DOHH2 (cell line): ENCODE measurements around the gene GAB2.

Experiments
- H3F3A ChIP-seq: fragments of 200-600 bp; sonication (generic), shearing (Covaris generic); 2 replicates; pipeline ENCODE4 v1.6.0; 2016; ENCODE audit warnings: antibody characterized with exemption, mild to moderate bottlenecking; ENCODE audit not compliant: control insufficient read depth, insufficient read depth
- H3K27ac ChIP-seq: fragments of 200-600 bp; sonication (generic); 2 replicates; pipeline ENCODE4 v1.5.1; 2014; ENCODE audit warnings: low read depth, mild to moderate bottlenecking, low read length, moderate library complexity
- H3K27me3 ChIP-seq: fragments of 200-600 bp; sonication (generic); 2 replicates; pipeline ENCODE4 v1.6.1; 2014; ENCODE audit warnings: mild to moderate bottlenecking, low read length, mixed read lengths; ENCODE audit not compliant: control insufficient read depth
- H3K36me3 ChIP-seq: fragments of 200-600 bp; sonication (generic); 2 replicates; pipeline ENCODE4 v1.6.1; 2014; ENCODE audit warnings: mild to moderate bottlenecking, low read length, moderate library complexity, mixed read lengths; ENCODE audit not compliant: control insufficient read depth
- H3K4me1 ChIP-seq: fragments of 200-600 bp; sonication (generic); 2 replicates; pipeline ENCODE4 v1.6.1; 2014; ENCODE audit warnings: mild to moderate bottlenecking, low read length, mixed read lengths; ENCODE audit not compliant: control insufficient read depth
- H3K4me2 ChIP-seq: fragments of 200-600 bp; sonication (generic); 2 replicates; pipeline ENCODE4 v1.6.0; 2014; ENCODE audit warnings: mild to moderate bottlenecking, low read length, moderate library complexity
- H3K4me3 ChIP-seq: fragments of 200-600 bp; sonication (generic); 2 replicates; pipeline ENCODE4 v1.5.1; 2014; ENCODE audit warnings: mild to moderate bottlenecking, low read length, mixed read lengths
- H3K79me2 ChIP-seq: fragments of 200-600 bp; sonication (generic); 2 replicates; pipeline ENCODE4 v1.6.1; 2014; ENCODE audit warnings: mild to moderate bottlenecking, low read length, mixed read lengths; ENCODE audit not compliant: control insufficient read depth
- H3K9me2 ChIP-seq: fragments of 200-600 bp; sonication (generic); replicated peaks from 2 replicates; pipeline ENCODE4 v1.6.1; 2014; ENCODE audit warnings: mild to moderate bottlenecking, low read length, mixed read lengths; ENCODE audit not compliant: control insufficient read depth
- H3K9me3 ChIP-seq: fragments of 200-600 bp; sonication (generic); 2 replicates; pipeline ENCODE4 v1.6.1; 2014; ENCODE audit warnings: antibody characterized with exemption, low read length, mixed read lengths; ENCODE audit not compliant: control insufficient read depth, insufficient read depth
- H4K20me1 ChIP-seq: fragments of 200-600 bp; sonication (generic); 2 replicates; pipeline ENCODE4 v1.6.0; 2014; ENCODE audit warnings: low read depth, mild to moderate bottlenecking, antibody characterized with exemption, low read length, moderate library complexity; ENCODE audit not compliant: control insufficient read depth, insufficient read depth
- CTCF ChIP-seq: fragments of 200-600 bp; sonication (generic); IDR thresholded peaks from one replicate; pipeline ENCODE4 v1.5.1; 2014; ENCODE audit warnings: antibody characterized with exemption, mild to moderate bottlenecking, low read depth, low read length; ENCODE audit not compliant: poor library complexity, severe bottlenecking
- EZH2phosphoT487 ChIP-seq: fragments of 200-600 bp; sonication (generic); IDR thresholded peaks from 2 replicates; pipeline ENCODE4 v1.6.1; 2017; ENCODE audit warnings: borderline replicate concordance, mild to moderate bottlenecking, antibody characterized with exemption, low read length, moderate library complexity, mixed read lengths

The GAB2 gene

DNA sequence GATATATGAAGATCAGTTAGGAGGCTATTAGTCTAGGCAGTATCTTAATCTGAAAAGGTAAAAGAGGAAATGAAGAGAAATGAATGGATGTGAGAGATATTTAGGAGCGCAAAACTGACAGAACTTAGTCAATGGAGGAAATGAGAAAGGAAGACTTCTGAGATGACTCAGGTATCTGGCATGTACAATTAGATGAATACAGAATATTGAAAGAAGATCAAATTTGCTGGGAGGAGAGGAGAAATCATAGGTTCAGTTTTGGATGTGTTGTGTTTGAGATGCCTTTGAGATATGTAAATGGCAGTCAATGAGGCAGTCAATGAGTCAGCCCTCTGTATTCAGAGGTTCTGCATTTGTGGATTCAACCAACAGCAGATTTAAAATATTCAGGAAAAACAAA lies 42.9 kb upstream of the GAB2 start:
- Histone ChIP-seq H3K4me3 (no peak overlapping the region), H3K36me3 (peaks cover 63% of the 10 kb centered on the region)

DNA sequence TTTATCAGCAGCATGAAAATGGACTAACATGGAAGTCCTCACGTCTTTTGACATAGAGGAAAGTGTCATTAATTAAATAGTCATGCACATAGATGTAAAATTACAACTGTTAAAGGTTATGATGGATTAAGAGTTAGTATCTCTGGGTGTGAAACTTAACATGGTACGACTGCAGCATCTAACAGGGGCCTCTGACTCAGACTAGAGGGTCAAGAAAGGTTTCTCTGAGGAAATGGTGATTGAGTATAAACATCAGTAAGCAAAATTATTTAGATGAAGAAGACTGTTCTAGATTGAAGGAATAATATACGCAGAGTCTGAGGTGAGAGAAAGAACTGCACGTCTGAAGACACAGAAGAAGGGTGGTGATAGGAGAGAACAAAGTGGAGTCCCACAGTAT lies 42.1 kb upstream of the GAB2 start:
- 0 out of 2 replicates have a peak, but pooled peaks cover 3% of the 10 kb centered on the region for H3F3A ChIP-seq
- no peak overlapping the region for H3K4me3 ChIP-seq
- peaks cover 57% of the 10 kb centered on the region for H3K36me3 ChIP-seq
- no peak overlapping the region for H3K27ac ChIP-seq
- H3K9me2 ChIP-seq: no peaks in the 10 kb centered on the region
- no peaks in the 10 kb centered on the region for H3K9me3 ChIP-seq
- H3K4me1 ChIP-seq: no peaks in the 10 kb centered on the region; the same call in 1 of the 2 replicates
- no peaks in the 10 kb centered on the region for H3K27me3 ChIP-seq
- no peak overlapping the region for H3K4me2 ChIP-seq
- H3K79me2 ChIP-seq: no peaks in the 10 kb centered on the region
- TF ChIP-seq CTCF (no peak), EZH2phosphoT487 (no peak)
- no peaks in the 10 kb centered on the region for H4K20me1 ChIP-seq

More for the DNA sequence above, 42.9 kb upstream of the GAB2 start:
- no peaks in the 10 kb centered on the region for H3K9me3 ChIP-seq
- peaks cover 6% of the 10 kb centered on the region for H3K4me1 ChIP-seq
- H3K79me2 ChIP-seq: no peaks in the 10 kb centered on the region
- 0 out of 2 replicates have a peak, but pooled peaks cover 3% of the 10 kb centered on the region for H3F3A ChIP-seq
- TF ChIP-seq EZH2phosphoT487: no peak
- no peak for TF ChIP-seq CTCF
- H3K27me3 ChIP-seq: no peaks in the 10 kb centered on the region
- no peak overlapping the region for H3K4me2 ChIP-seq
- no peaks in the 10 kb centered on the region for H4K20me1 ChIP-seq
- no peak overlapping the region for H3K27ac ChIP-seq
- no peaks in the 10 kb centered on the region for H3K9me2 ChIP-seq

GRCh38 chr11:78457448-78457847 lies 39.8 kb upstream of the GAB2 start:
- Histone ChIP-seq H3K27ac (no peak overlapping the region), H3K27me3 (no peaks in the 10 kb centered on the region), H3K4me3 (no peak overlapping the region), H3K36me3 (peaks cover 42% of the 10 kb centered on the region), H3K4me2 (no peak overlapping the region), H4K20me1 (no peaks in the 10 kb centered on the region), H3K79me2 (no peaks in the 10 kb centered on the region), H3K4me1 (no peaks in the 10 kb centered on the region), H3K9me3 (no peaks in the 10 kb centered on the region), H3F3A (0 out of 2 replicates have a peak, but pooled peaks cover 1% of the 10 kb centered on the region), H3K9me2 (no peaks in the 10 kb centered on the region)
- TF ChIP-seq EZH2phosphoT487 (no peak), CTCF (no peak)
